Hepatocyte (in vitro differentiated cells): Measurements from ENCODE around the gene PTPRT. TPM values are rescaled to one million over a fixed set of nuclear protein-coding genes. Genes with fewer than 3 reads are reported as not detected.

Experiments
- DNase-seq: peaks from one replicate; pipeline ENCODE4 v3.0.0-alpha.2; 2016; ENCODE audit warnings: low spot score
- H2AFZ ChIP-seq: fragments of 200-600 bp; sonication (generic); 2 replicates; pipeline ENCODE4 v1.6.0; 2016; ENCODE audit warnings: antibody characterized with exemption, mild to moderate bottlenecking
- H3K27ac ChIP-seq: fragments of 200-600 bp; sonication (generic); 2 replicates; pipeline ENCODE4 v1.5.1; 2016; ENCODE audit warnings: mild to moderate bottlenecking
- H3K27me3 ChIP-seq: fragments of 200-600 bp; sonication (generic); 2 replicates; pipeline ENCODE4 v1.6.1; 2016
- H3K36me3 ChIP-seq: fragments of 200-600 bp; sonication (generic); replicated peaks from 2 replicates; pipeline ENCODE4 v1.5.1; 2016; ENCODE audit warnings: low read depth; ENCODE audit not compliant: insufficient read depth
- H3K4me1 ChIP-seq: fragments of 200-600 bp; sonication (generic); 2 replicates; pipeline ENCODE4 v1.5.1; 2016; ENCODE audit warnings: mild to moderate bottlenecking, moderate library complexity; ENCODE audit not compliant: insufficient read depth
- H3K4me2 ChIP-seq: fragments of 200-600 bp; sonication (generic); 2 replicates; pipeline ENCODE4 v1.6.0; 2016
- H3K4me3 ChIP-seq: fragments of 200-600 bp; sonication (generic); 2 replicates; pipeline ENCODE4 v1.5.1; 2016; ENCODE audit warnings: mild to moderate bottlenecking
- H3K79me2 ChIP-seq: fragments of 200-600 bp; sonication (generic); 2 replicates; pipeline ENCODE4 v1.6.0; 2017; ENCODE audit warnings: mild to moderate bottlenecking
- H3K9me2 ChIP-seq: fragments of 200-600 bp; sonication (generic); replicated peaks from 2 replicates; pipeline ENCODE4 v1.6.0; 2017; ENCODE audit warnings: mild to moderate bottlenecking; ENCODE audit not compliant: insufficient read depth
- H3K9me3 ChIP-seq: fragments of 200-600 bp; sonication (generic); 2 replicates; pipeline ENCODE4 v1.5.1; 2016; ENCODE audit warnings: low read depth, mild to moderate bottlenecking
- H4K20me1 ChIP-seq: fragments of 200-600 bp; sonication (generic); 2 replicates; pipeline ENCODE4 v1.6.0; 2016; ENCODE audit warnings: mild to moderate bottlenecking; ENCODE audit not compliant: insufficient read depth, poor library complexity, severe bottlenecking
- EZH2 ChIP-seq: fragments of 200-600 bp; sonication (generic); IDR thresholded peaks from 2 replicates; pipeline ENCODE4 v1.6.1; 2016; ENCODE audit warnings: antibody characterized with exemption, mild to moderate bottlenecking, borderline replicate concordance
- EZH2phosphoT487 ChIP-seq: fragments of 200-600 bp; sonication (generic); IDR thresholded peaks from one replicate; pipeline ENCODE4 v1.6.1; 2018; ENCODE audit warnings: antibody characterized with exemption, mild to moderate bottlenecking, low read depth, moderate library complexity; ENCODE audit not compliant: unreplicated experiment, severe bottlenecking
- WGBS: methylation state at CpG from one replicate; pipeline ENCODE4 v1.1.6; 2016; ENCODE audit warnings: low lambda C conversion rate; ENCODE audit errors: missing lambda C conversion rate; 5-methylcytosine and 5-hydroxymethylcytosine counted together
- polyA plus RNA-seq: library from polyadenylated mRNA; unstranded; fragments of >200 nt; fragmentation: Nextera tagmentation; extraction: Ambion mirVana; gene quantifications from 2 replicates; pipeline ENCODE4 v1.2.1, GENCODE V29; 2016
- total RNA-seq: library from RNA; depleted of rRNA; stranded (reverse); fragments of >200 nt; gene quantifications from 2 replicates; pipeline ENCODE4 v1.2.3, GENCODE V29; 2014
- TF ChIP-seq, protein P1 (sequence below): fragments of 200-600 bp; sonication (generic); IDR thresholded peaks from 2 replicates; pipeline ENCODE4 v1.5.1; 2016; ENCODE audit warnings: antibody characterized with exemption, mild to moderate bottlenecking; ENCODE audit not compliant: poor library complexity

The PTPRT gene
- total and polyA plus RNA-seq, 2 experiments from 2014 or later, result 0.47 to 0.83 TPM

DNA sequence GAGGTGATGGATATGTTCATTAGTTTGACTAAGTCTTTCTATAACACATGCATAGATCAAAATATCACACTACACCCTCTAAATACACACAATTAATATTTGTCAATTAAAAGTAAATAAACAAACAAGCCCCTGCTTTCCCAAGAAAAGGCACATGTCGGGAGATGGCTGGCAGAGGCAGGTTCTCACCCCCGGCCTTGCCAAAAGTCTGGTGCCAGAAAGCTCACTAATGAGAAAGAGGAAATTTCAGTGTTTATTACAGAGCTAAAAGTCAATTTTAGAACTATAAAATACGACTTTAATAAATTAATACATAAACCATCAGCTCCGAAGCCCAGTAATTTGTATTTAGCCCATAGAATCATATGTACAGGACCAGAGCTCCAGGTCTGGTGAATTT lies 404.7 kb downstream of the PTPRT start:
- DNase-seq, result no peak
- Histone ChIP-seq H3K27me3 (no peaks in the 10 kb centered on the region), H3K27ac (no peak overlapping the region), H4K20me1 (no peaks in the 10 kb centered on the region), H3K36me3 (no peaks in the 10 kb centered on the region), H2AFZ (no peak overlapping the region), H3K9me3 (no peaks in the 10 kb centered on the region), H3K9me2 (no peaks in the 10 kb centered on the region), H3K79me2 (no peaks in the 10 kb centered on the region), H3K4me1 (no peaks in the 10 kb centered on the region), H3K4me3 (no peak overlapping the region), H3K4me2 (no peak overlapping the region)
- WGBS, result 62% methylated on average over 4 of the region's 4 CpGs
- no peak for TF ChIP-seq EZH2phosphoT487
- TF ChIP-seq EZH2, result no peak

DNA sequence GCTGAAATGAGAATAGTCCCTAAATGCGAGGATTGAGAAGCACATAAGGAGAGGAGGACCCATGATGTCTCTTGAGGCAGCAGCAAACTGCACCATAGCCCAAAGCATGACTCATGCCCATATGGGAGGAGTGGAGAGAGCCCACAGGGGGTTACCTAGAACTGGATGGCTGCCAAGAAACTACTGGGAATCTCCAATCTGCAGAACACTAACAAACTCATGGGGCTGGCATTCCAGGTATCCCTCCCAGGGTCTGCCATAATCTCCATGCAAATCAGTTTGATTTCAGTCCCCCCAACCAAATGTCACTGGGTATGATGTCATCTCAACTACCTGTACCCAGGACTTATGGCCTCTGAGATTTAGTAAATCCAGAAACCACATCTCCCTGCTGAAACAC lies 410.5 kb downstream of the PTPRT start:
- H2AFZ ChIP-seq, result no peak overlapping the region
- no peak overlapping the region for H3K27ac ChIP-seq
- no peak for TF ChIP-seq EZH2
- no peaks in the 10 kb centered on the region for H3K9me2 ChIP-seq
- H3K4me3 ChIP-seq, result no peak overlapping the region
- 71% methylated on average over 1 of the region's 1 CpG for WGBS
- peak; percentile 11 for DNase-seq
- H4K20me1 ChIP-seq, result no peaks in the 10 kb centered on the region
- H3K36me3 ChIP-seq, result no peaks in the 10 kb centered on the region
- H3K4me1 ChIP-seq, result no peaks in the 10 kb centered on the region
- H3K27me3 ChIP-seq, result no peaks in the 10 kb centered on the region
- H3K79me2 ChIP-seq, result no peaks in the 10 kb centered on the region
- H3K9me3 ChIP-seq, result no peaks in the 10 kb centered on the region
- no peak overlapping the region for H3K4me2 ChIP-seq

DNA sequence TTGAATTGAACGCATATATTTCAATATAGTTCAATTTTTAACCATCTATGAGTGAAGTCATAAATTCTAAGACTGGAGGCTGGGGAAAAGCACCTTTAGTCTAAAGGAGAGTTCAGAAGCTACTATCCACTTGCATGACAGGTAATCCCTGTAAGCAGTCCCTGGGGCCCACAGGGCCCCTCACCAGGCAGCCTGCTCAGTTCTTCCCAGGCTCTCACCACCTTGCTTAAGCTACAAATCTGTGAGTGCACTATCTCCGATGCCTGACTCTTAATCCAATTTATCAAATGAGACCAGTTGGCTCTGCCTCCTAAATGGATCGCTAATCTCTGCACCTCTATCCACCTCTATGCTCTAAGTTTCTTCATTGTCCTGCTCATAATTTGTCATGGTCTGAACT lies 413.8 kb downstream of the PTPRT start:
- no peaks in the 10 kb centered on the region for H3K4me1 ChIP-seq
- 82% methylated on average over 3 of the region's 3 CpGs for WGBS
- TF ChIP-seq, protein P1, sequence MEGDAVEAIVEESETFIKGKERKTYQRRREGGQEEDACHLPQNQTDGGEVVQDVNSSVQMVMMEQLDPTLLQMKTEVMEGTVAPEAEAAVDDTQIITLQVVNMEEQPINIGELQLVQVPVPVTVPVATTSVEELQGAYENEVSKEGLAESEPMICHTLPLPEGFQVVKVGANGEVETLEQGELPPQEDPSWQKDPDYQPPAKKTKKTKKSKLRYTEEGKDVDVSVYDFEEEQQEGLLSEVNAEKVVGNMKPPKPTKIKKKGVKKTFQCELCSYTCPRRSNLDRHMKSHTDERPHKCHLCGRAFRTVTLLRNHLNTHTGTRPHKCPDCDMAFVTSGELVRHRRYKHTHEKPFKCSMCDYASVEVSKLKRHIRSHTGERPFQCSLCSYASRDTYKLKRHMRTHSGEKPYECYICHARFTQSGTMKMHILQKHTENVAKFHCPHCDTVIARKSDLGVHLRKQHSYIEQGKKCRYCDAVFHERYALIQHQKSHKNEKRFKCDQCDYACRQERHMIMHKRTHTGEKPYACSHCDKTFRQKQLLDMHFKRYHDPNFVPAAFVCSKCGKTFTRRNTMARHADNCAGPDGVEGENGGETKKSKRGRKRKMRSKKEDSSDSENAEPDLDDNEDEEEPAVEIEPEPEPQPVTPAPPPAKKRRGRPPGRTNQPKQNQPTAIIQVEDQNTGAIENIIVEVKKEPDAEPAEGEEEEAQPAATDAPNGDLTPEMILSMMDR, result no peak
- TF ChIP-seq EZH2, result no peak
- no peak for TF ChIP-seq EZH2phosphoT487

DNA sequence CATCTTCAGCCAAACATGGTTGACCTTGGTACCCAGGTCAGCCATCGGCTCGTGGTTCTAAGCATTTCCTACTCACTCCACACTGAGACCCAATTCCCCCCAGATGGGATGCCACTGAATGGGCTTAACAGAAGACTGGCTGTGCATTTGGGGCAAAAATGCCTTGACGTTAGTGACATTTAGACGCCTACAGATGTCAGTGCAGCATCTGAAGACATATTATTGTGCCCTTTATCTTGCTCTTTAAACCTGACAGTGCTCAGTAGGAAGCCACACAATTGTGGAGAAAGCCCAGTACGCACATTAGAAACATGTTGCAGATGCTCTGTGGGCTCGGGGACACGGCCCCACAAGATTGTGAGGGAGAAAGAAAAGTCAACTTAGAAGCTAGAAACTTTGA lies 414.7 kb downstream of the PTPRT start:
- H3K9me2 ChIP-seq, result no peaks in the 10 kb centered on the region
- DNase-seq, result no peak
- no peak overlapping the region for H2AFZ ChIP-seq
- no peak overlapping the region for H3K4me3 ChIP-seq
- no peaks in the 10 kb centered on the region for H4K20me1 ChIP-seq
- no peaks in the 10 kb centered on the region for H3K27me3 ChIP-seq
- no peak overlapping the region for H3K4me2 ChIP-seq
- H3K27ac ChIP-seq, result no peak overlapping the region
- 77% methylated on average over 7 of the region's 7 CpGs for WGBS
- H3K36me3 ChIP-seq, result no peaks in the 10 kb centered on the region
- no peaks in the 10 kb centered on the region for H3K4me1 ChIP-seq
- no peaks in the 10 kb centered on the region for H3K9me3 ChIP-seq
- H3K79me2 ChIP-seq, result no peaks in the 10 kb centered on the region
- TF ChIP-seq EZH2phosphoT487 (no peak), EZH2 (no peak)
- TF ChIP-seq, protein P1, result no peak

More for the DNA sequence above, 413.8 kb downstream of the PTPRT start:
- H3K9me3 ChIP-seq, result no peaks in the 10 kb centered on the region
- no peaks in the 10 kb centered on the region for H3K27me3 ChIP-seq
- no peak overlapping the region for H2AFZ ChIP-seq
- no peak overlapping the region for H3K27ac ChIP-seq
- no peaks in the 10 kb centered on the region for H4K20me1 ChIP-seq
- no peaks in the 10 kb centered on the region for H3K9me2 ChIP-seq
- no peak overlapping the region for H3K4me2 ChIP-seq
- no peak for DNase-seq
- H3K36me3 ChIP-seq, result no peaks in the 10 kb centered on the region
- H3K79me2 ChIP-seq, result no peaks in the 10 kb centered on the region
- H3K4me3 ChIP-seq, result no peak overlapping the region
